ENCODE measurements around the gene AKT1.

DNA sequence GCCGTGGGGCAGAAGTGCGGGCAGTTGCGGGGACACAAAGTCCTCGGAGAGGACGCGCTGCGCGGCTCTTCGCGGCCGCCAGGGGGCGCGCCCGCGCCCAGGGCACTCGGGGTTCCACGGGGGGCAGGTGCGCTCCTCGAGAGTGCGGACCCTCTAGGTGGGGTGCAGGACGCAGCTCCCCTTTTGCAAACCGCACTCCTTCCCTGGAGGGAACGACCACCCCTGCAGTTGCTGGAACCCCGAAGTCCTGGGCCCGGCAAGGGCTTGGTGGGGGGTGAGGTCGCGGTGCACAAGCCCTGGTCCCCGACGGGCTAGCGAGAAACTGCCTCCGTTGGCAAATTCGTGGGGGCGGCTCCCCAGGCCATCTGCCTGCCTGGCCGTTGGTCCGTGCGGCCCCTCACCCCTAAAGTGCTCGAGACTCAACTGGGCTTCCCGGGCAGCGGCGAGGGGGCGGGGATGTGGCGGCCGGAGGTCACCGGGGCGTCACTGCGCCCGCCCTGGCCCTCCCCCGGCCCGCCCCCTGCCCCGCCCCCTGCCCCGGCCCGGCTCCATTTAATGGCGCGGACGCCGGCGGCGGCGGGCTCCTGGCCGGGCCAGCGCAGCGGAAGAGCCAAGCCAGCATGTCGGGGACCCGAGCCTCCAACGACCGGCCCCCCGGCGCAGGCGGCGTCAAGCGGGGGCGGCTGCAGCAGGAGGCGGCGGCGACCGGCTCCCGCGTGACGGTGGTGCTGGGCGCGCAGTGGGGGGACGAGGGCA, 71.7 kb downstream of the AKT1 start, which contains the start of gene ADSS1:
- TF ChIP-seq, protein P1, sequence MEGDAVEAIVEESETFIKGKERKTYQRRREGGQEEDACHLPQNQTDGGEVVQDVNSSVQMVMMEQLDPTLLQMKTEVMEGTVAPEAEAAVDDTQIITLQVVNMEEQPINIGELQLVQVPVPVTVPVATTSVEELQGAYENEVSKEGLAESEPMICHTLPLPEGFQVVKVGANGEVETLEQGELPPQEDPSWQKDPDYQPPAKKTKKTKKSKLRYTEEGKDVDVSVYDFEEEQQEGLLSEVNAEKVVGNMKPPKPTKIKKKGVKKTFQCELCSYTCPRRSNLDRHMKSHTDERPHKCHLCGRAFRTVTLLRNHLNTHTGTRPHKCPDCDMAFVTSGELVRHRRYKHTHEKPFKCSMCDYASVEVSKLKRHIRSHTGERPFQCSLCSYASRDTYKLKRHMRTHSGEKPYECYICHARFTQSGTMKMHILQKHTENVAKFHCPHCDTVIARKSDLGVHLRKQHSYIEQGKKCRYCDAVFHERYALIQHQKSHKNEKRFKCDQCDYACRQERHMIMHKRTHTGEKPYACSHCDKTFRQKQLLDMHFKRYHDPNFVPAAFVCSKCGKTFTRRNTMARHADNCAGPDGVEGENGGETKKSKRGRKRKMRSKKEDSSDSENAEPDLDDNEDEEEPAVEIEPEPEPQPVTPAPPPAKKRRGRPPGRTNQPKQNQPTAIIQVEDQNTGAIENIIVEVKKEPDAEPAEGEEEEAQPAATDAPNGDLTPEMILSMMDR (IDR thresholded peaks at IDR 0.05): peak; percentile 68 to 90 (median 72)
- TF ChIP-seq POLR2AphosphoS5 (IDR thresholded peaks at IDR 0.05; ENCODE audit: insufficient read depth in 1 of 2, low read depth in 1 of 2) (peak in 1 of 2 donors; percentile 25), POLR2A (IDR thresholded peaks at IDR 0.05) (no peak)
